Erythroblast (primary cell): Measurements from ENCODE around the gene KRTAP20-3.

Source experiments
- GATA1 ChIP-seq: IDR thresholded peaks from 2 replicates; pipeline ENCODE4 v1.6.1; 2011; ENCODE audit warnings: low read depth, mild to moderate bottlenecking, control low read depth, low read length, moderate library complexity
- POLR2A ChIP-seq: IDR thresholded peaks from 2 replicates; pipeline ENCODE4 v1.6.1; 2011; ENCODE audit warnings: mild to moderate bottlenecking, low read length

DNA sequence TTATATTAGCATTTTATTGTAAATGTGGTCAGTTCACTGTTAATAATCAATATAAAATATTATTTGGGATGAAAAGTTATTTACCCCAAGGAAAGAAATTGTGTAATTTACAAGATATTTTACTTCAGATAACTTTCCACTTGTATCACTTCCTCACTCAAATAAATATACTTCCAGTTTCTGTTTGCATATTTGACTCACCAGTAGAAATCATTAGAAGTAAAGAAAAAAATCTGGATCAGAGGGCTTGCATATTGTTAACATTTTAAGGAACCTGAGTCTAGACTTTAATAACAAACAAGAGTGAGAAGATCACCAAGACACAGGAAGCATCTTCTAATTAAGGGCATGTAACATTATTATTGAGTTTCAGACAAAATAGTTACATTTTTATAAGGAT is 22.6 kb upstream of the KRTAP20-3 start:
- TF ChIP-seq POLR2A (no peak), GATA1 (no peak)
